NCI-H128 (cell line): Measurements from ENCODE around the gene SERPINA10.

Experiments used
- DNase-seq: peaks from one replicate; lab custom pipeline; 2025; ENCODE audit not compliant: unreplicated experiment; lab: John Stamatoyannopoulos, UW

SERPINA10 gene

GRCh38 chr14:94292872-94293577, at the start of gene SERPINA10:
Gene SERPINA10, minus strand, starts transcription at chr14:94293268. Its CDS starts 2,675 bp downstream, at chr14:94290593.
- DNase-seq = no peak

- DNase-seq = no peak
Measured at GRCh38 chr14:94342334-94342934, 49.4 kb upstream of the SERPINA10 start.

GRCh38 chr14:94341656-94342333, 48.7 kb upstream of the SERPINA10 start:
- DNase-seq = no peak

GRCh38 chr14:94340533-94340932, 47.5 kb upstream of the SERPINA10 start:
- DNase-seq = no peak

- DNase-seq = no peak
Measured at GRCh38 chr14:94338023-94338422, 45.0 kb upstream of the SERPINA10 start.

- DNase-seq = no peak
Measured at GRCh38 chr14:94337274-94337673, 44.2 kb upstream of the SERPINA10 start.

- DNase-seq = no peak
Measured at GRCh38 chr14:94334872-94335271, 41.8 kb upstream of the SERPINA10 start.

GRCh38 chr14:94332587-94332986, 39.5 kb upstream of the SERPINA10 start:
- DNase-seq = no peak

- DNase-seq = no peak
Measured at GRCh38 chr14:94332063-94332583, 39.1 kb upstream of the SERPINA10 start.

- DNase-seq = no peak
Measured at GRCh38 chr14:94331462-94331861, 38.4 kb upstream of the SERPINA10 start.

GRCh38 chr14:94330857-94331256, 37.8 kb upstream of the SERPINA10 start:
- DNase-seq = no peak

- DNase-seq = no peak
Measured at GRCh38 chr14:94330432-94330831, 37.4 kb upstream of the SERPINA10 start.

- DNase-seq = no peak
Measured at GRCh38 chr14:94329857-94330256, 36.8 kb upstream of the SERPINA10 start.

- no peak for DNase-seq
Measured at GRCh38 chr14:94328196-94328595, 35.1 kb upstream of the SERPINA10 start.

GRCh38 chr14:94322648-94323570, 29.8 kb upstream of the SERPINA10 start, which contains the start of gene SERPINA6:
Gene SERPINA6, minus strand, starts transcription at chr14:94323336. Its CDS starts 8,688 bp downstream, at chr14:94314648.
- no peak for DNase-seq

GRCh38 chr14:94321421-94322271, 28.6 kb upstream of the SERPINA10 start:
- DNase-seq = no peak

GRCh38 chr14:94320243-94320642, 27.2 kb upstream of the SERPINA10 start:
- no peak for DNase-seq

GRCh38 chr14:94317259-94317658, 24.2 kb upstream of the SERPINA10 start:
- no peak for DNase-seq

GRCh38 chr14:94316692-94317091, 23.6 kb upstream of the SERPINA10 start:
- DNase-seq = no peak

- no peak for DNase-seq
Measured at GRCh38 chr14:94314890-94315289, 21.8 kb upstream of the SERPINA10 start.
